Hepatocyte (in vitro differentiated cells): ENCODE measurements around the gene COL4A2. TPM values are rescaled to one million over a fixed set of nuclear protein-coding genes. Genes with fewer than 3 reads are reported as not detected.

Experiments used
- DNase-seq: peaks from one replicate; pipeline ENCODE4 v3.0.0-alpha.2; 2016; ENCODE audit warnings: low spot score
- H2AFZ ChIP-seq: fragments of 200-600 bp; sonication (generic); 2 replicates; pipeline ENCODE4 v1.6.0; 2016; ENCODE audit warnings: antibody characterized with exemption, mild to moderate bottlenecking
- H3K27ac ChIP-seq: fragments of 200-600 bp; sonication (generic); 2 replicates; pipeline ENCODE4 v1.5.1; 2016; ENCODE audit warnings: mild to moderate bottlenecking
- H3K27me3 ChIP-seq: fragments of 200-600 bp; sonication (generic); 2 replicates; pipeline ENCODE4 v1.6.1; 2016
- H3K36me3 ChIP-seq: fragments of 200-600 bp; sonication (generic); replicated peaks from 2 replicates; pipeline ENCODE4 v1.5.1; 2016; ENCODE audit warnings: low read depth; ENCODE audit not compliant: insufficient read depth
- H3K4me1 ChIP-seq: fragments of 200-600 bp; sonication (generic); 2 replicates; pipeline ENCODE4 v1.5.1; 2016; ENCODE audit warnings: mild to moderate bottlenecking, moderate library complexity; ENCODE audit not compliant: insufficient read depth
- H3K4me2 ChIP-seq: fragments of 200-600 bp; sonication (generic); 2 replicates; pipeline ENCODE4 v1.6.0; 2016
- H3K4me3 ChIP-seq: fragments of 200-600 bp; sonication (generic); 2 replicates; pipeline ENCODE4 v1.5.1; 2016; ENCODE audit warnings: mild to moderate bottlenecking
- H3K79me2 ChIP-seq: fragments of 200-600 bp; sonication (generic); 2 replicates; pipeline ENCODE4 v1.6.0; 2017; ENCODE audit warnings: mild to moderate bottlenecking
- H3K9me2 ChIP-seq: fragments of 200-600 bp; sonication (generic); replicated peaks from 2 replicates; pipeline ENCODE4 v1.6.0; 2017; ENCODE audit warnings: mild to moderate bottlenecking; ENCODE audit not compliant: insufficient read depth
- H3K9me3 ChIP-seq: fragments of 200-600 bp; sonication (generic); 2 replicates; pipeline ENCODE4 v1.5.1; 2016; ENCODE audit warnings: low read depth, mild to moderate bottlenecking
- H4K20me1 ChIP-seq: fragments of 200-600 bp; sonication (generic); 2 replicates; pipeline ENCODE4 v1.6.0; 2016; ENCODE audit warnings: mild to moderate bottlenecking; ENCODE audit not compliant: insufficient read depth, poor library complexity, severe bottlenecking
- CTCF ChIP-seq: fragments of 200-600 bp; sonication (generic); IDR thresholded peaks from 2 replicates; pipeline ENCODE4 v1.5.1; 2016; ENCODE audit warnings: antibody characterized with exemption, mild to moderate bottlenecking; ENCODE audit not compliant: poor library complexity
- EZH2 ChIP-seq: fragments of 200-600 bp; sonication (generic); IDR thresholded peaks from 2 replicates; pipeline ENCODE4 v1.6.1; 2016; ENCODE audit warnings: antibody characterized with exemption, mild to moderate bottlenecking, borderline replicate concordance
- EZH2phosphoT487 ChIP-seq: fragments of 200-600 bp; sonication (generic); IDR thresholded peaks from one replicate; pipeline ENCODE4 v1.6.1; 2018; ENCODE audit warnings: antibody characterized with exemption, mild to moderate bottlenecking, low read depth, moderate library complexity; ENCODE audit not compliant: unreplicated experiment, severe bottlenecking
- WGBS: methylation state at CpG from one replicate; pipeline ENCODE4 v1.1.6; 2016; ENCODE audit warnings: low lambda C conversion rate; ENCODE audit errors: missing lambda C conversion rate; 5-methylcytosine and 5-hydroxymethylcytosine counted together
- polyA plus RNA-seq: library from polyadenylated mRNA; unstranded; fragments of >200 nt; fragmentation: Nextera tagmentation; extraction: Ambion mirVana; gene quantifications from 2 replicates; pipeline ENCODE4 v1.2.1, GENCODE V29; 2016
- total RNA-seq: library from RNA; depleted of rRNA; stranded (reverse); fragments of >200 nt; gene quantifications from 2 replicates; pipeline ENCODE4 v1.2.3, GENCODE V29; 2014

COL4A2 gene
- total and polyA plus RNA-seq, 2 experiments from 2014 or later = 171 to 221 TPM

- Histone ChIP-seq H3K4me1 (no peaks in the 10 kb centered on the region), H4K20me1 (no peaks in the 10 kb centered on the region), H3K4me2 (no peak overlapping the region), H3K27ac (no peak overlapping the region), H3K79me2 (no peaks in the 10 kb centered on the region), H3K9me2 (no peaks in the 10 kb centered on the region), H2AFZ (no peak overlapping the region), H3K9me3 (no peaks in the 10 kb centered on the region), H3K36me3 (no peaks in the 10 kb centered on the region), H3K4me3 (no peak overlapping the region), H3K27me3 (no peaks in the 10 kb centered on the region)
- WGBS = 86% methylated on average over 8 of the region's 8 CpGs
- TF ChIP-seq CTCF (no peak), EZH2phosphoT487 (no peak), EZH2 (no peak)
- DNase-seq = no peak
These were observed 55.9 kb downstream of the COL4A2 start for GRCh38 chr13:110363010-110363409.

DNA sequence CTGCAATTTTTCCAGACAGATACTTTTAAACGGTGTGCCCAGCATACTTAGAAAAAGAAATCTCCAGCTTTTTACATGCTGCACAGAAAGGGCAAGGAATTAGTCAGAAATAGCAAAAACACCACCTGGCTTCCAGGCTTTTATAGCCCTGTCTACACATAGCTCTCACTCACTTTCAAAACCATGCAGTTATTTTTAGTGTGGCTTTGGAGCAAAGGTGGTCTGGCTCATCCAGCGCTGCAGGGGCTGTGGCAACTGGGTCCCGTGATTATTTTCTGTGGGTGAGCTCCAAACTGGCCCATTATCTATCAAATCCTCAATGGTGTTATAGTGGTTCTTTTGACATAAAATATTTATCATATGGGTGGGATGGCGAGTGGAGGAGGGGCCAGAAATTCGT lies 57.0 kb downstream of the COL4A2 start:
- 78% methylated on average over 5 of the region's 5 CpGs for WGBS
- Histone ChIP-seq H4K20me1 (no peaks in the 10 kb centered on the region), H3K27ac (no peak overlapping the region), H3K27me3 (no peaks in the 10 kb centered on the region), H3K9me3 (no peaks in the 10 kb centered on the region), H3K4me2 (no peak overlapping the region), H3K9me2 (no peaks in the 10 kb centered on the region), H3K79me2 (no peaks in the 10 kb centered on the region), H2AFZ (no peak overlapping the region), H3K4me1 (no peaks in the 10 kb centered on the region), H3K36me3 (no peaks in the 10 kb centered on the region), H3K4me3 (no peak overlapping the region)
- TF ChIP-seq EZH2phosphoT487 = no peak
- TF ChIP-seq EZH2 = no peak
- TF ChIP-seq CTCF = no peak
- DNase-seq = no peak

GRCh38 chr13:110365876-110366275 lies 58.8 kb downstream of the COL4A2 start:
- Histone ChIP-seq H3K36me3 (no peaks in the 10 kb centered on the region), H3K27me3 (no peaks in the 10 kb centered on the region), H3K4me2 (no peak overlapping the region), H3K79me2 (no peaks in the 10 kb centered on the region), H3K4me1 (no peaks in the 10 kb centered on the region), H3K9me2 (no peaks in the 10 kb centered on the region), H3K9me3 (no peaks in the 10 kb centered on the region), H3K4me3 (no peak overlapping the region), H3K27ac (no peak overlapping the region), H4K20me1 (no peaks in the 10 kb centered on the region), H2AFZ (no peak overlapping the region)
- no peak for DNase-seq
- no peak for TF ChIP-seq CTCF
- no peak for TF ChIP-seq EZH2
- TF ChIP-seq EZH2phosphoT487 = no peak
- WGBS = 89% methylated on average over 3 of the region's 3 CpGs

DNA sequence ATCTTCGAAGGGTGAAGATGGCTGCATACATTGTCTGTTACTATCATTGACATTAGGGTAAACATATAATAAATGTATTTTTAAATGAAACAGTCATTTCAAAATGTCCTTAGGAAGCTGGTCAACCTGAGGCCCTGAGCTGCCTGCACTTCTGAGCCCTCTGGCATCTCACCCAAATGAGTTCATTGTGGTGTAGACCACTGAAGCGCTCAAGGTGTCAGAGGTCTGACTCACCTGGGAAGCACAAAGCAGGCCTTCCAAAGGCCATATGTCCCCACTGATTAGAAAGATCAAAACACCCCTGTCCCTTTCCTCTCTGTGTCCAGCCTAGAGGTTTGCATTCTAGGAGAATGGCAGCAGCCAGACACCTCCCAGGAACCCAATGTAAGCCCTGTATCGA lies 59.6 kb downstream of the COL4A2 start:
- H2AFZ ChIP-seq = no peak overlapping the region
- no peak overlapping the region for H3K4me2 ChIP-seq
- no peak overlapping the region for H3K27ac ChIP-seq
- TF ChIP-seq EZH2 (no peak), EZH2phosphoT487 (no peak), CTCF (no peak)
- 94% methylated on average over 3 of the region's 3 CpGs for WGBS
- H3K36me3 ChIP-seq = no peaks in the 10 kb centered on the region
- no peak for DNase-seq
- H4K20me1 ChIP-seq = no peaks in the 10 kb centered on the region
- H3K4me1 ChIP-seq = no peaks in the 10 kb centered on the region
- H3K79me2 ChIP-seq = peaks cover 5% of the 10 kb centered on the region
- no peaks in the 10 kb centered on the region for H3K27me3 ChIP-seq
- no peaks in the 10 kb centered on the region for H3K9me3 ChIP-seq
- H3K4me3 ChIP-seq = no peak overlapping the region
- no peaks in the 10 kb centered on the region for H3K9me2 ChIP-seq
